ENCODE data around the gene TSHZ3.

Gene TSHZ3

DNA sequence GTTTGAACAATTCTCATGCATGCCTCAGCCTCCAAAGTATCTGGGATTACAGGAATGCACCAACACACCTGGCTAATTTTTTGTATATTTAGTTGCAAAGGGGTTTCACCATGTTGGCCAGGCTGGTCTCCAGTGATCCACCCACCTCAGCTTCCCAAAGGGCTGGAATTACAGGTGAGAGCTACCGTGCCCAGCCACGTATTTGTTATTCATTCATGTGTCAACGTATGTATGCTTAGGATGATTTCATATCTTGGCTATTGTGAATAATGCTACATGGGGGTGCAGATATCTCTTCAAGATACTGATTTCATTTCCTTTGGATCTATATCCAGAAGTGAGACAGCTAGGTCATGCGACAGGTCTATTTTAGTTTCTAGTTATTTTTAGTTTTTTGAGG lies 113.4 kb downstream of the TSHZ3 start:
- TF ChIP-seq SIN3A (IDR thresholded peaks at IDR 0.05; ENCODE audit: borderline replicate concordance, insufficient read depth, low read length) (no peak), FOXP2 (optimal IDR thresholded peaks at IDR 0.05; ENCODE audit: borderline replicate concordance, extremely low read depth, extremely low read length, insufficient read depth) (no peak)

DNA sequence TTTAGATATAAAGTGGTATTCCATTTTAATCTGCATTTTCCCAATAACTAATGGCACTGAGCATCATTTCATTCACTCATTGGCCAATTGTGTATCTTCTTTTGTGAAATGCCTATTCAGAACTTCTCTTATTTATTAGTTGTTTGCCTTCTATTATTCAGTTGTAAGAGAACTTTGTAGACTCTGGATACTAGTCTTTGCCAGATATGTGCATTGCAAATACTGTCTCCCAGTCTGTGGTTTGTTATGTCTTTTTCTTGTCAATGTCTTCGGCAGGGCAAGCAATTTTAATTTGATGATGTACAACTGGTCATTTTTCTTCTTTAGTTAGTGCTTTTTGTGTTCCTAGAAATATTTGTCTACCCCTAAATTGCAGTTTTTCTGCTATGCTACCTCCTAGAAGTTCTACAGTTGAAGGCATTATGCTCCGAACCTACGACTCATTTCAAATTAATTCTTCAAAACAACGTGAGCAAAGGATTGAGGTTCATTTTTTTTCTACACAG lies 115.9 kb downstream of the TSHZ3 start:
- no peak for TF ChIP-seq SIN3A (IDR thresholded peaks at IDR 0.05; ENCODE audit: borderline replicate concordance, insufficient read depth, low read length)
- TF ChIP-seq FOXP2 (optimal IDR thresholded peaks at IDR 0.05; ENCODE audit: borderline replicate concordance, extremely low read depth, extremely low read length, insufficient read depth): no peak
- TF ChIP-seq TAF1 (IDR thresholded peaks at IDR 0.05; ENCODE audit: borderline replicate concordance, insufficient read depth, low read length): no peak
- TF ChIP-seq POLR2AphosphoS5 (IDR thresholded peaks at IDR 0.05; ENCODE audit: low read depth, low read length): no peak
- no peak for TF ChIP-seq REST (IDR thresholded peaks at IDR 0.05; ENCODE audit: insufficient read depth in 1 of 2, low read depth in 2 of 2, low read length in 2 of 2)

- TF ChIP-seq FOXP2 (optimal IDR thresholded peaks at IDR 0.05; ENCODE audit: borderline replicate concordance, extremely low read depth, extremely low read length, insufficient read depth) (no peak), SIN3A (IDR thresholded peaks at IDR 0.05; ENCODE audit: borderline replicate concordance, insufficient read depth, low read length) (no peak), POLR2AphosphoS5 (IDR thresholded peaks at IDR 0.05; ENCODE audit: low read depth, low read length) (no peak), REST (IDR thresholded peaks at IDR 0.05; ENCODE audit: insufficient read depth in 1 of 2, low read depth in 2 of 2, low read length in 2 of 2) (no peak), TAF1 (IDR thresholded peaks at IDR 0.05; ENCODE audit: borderline replicate concordance, insufficient read depth, low read length) (no peak)
These were observed 116.4 kb downstream of the TSHZ3 start for GRCh38 chr19:31232871-31233270.

DNA sequence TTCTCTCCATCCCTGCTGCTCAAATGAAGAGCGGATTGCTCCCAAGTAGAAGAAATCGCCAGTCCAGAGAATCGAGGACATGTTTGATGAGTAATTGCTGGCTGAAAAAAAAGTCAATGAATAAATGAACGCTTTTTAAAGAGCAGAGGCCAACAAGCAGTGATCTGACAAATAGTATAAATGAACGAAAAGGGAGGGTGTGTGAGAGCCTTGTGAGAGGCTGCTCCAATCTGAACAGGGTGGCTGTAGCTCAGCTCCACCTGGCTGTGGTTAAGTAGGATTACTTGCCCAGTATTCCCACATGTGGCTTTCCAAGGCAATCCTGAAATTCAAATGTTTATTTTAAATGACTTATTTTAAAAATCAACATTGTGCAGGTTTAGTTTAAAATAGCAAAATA lies 117.1 kb downstream of the TSHZ3 start:
- TF ChIP-seq FOXP2 (optimal IDR thresholded peaks at IDR 0.05; ENCODE audit: borderline replicate concordance, extremely low read depth, extremely low read length, insufficient read depth): no peak
- TF ChIP-seq REST (IDR thresholded peaks at IDR 0.05; ENCODE audit: insufficient read depth in 1 of 2, low read depth in 2 of 2, low read length in 2 of 2): no peak
- TF ChIP-seq POLR2AphosphoS5 (IDR thresholded peaks at IDR 0.05; ENCODE audit: low read depth, low read length): no peak
- no peak for TF ChIP-seq SIN3A (IDR thresholded peaks at IDR 0.05; ENCODE audit: borderline replicate concordance, insufficient read depth, low read length)
- no peak for TF ChIP-seq TAF1 (IDR thresholded peaks at IDR 0.05; ENCODE audit: borderline replicate concordance, insufficient read depth, low read length)

DNA sequence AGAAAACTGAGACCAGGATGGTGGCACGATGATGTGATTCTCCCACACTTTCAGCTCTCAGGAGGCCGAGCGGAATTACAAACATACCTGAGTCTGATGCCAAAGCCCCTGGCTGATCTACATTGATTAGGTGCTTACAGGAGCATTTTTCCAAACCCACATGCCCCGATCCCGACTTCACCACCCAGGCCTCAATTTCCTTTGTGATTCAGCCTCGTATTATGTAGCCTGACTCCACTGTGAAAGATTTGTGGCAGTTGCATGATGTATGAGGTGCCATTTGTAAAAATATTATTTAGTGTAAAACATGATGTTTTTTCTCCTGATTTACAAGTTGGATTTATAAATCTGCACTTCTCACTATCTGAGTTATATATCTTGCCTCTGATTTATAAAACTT lies 118.0 kb downstream of the TSHZ3 start:
- TF ChIP-seq TAF1 (IDR thresholded peaks at IDR 0.05; ENCODE audit: borderline replicate concordance, insufficient read depth, low read length) (no peak), REST (IDR thresholded peaks at IDR 0.05; ENCODE audit: insufficient read depth in 1 of 2, low read depth in 2 of 2, low read length in 2 of 2) (no peak), FOXP2 (optimal IDR thresholded peaks at IDR 0.05; ENCODE audit: borderline replicate concordance, extremely low read depth, extremely low read length, insufficient read depth) (no peak), SIN3A (IDR thresholded peaks at IDR 0.05; ENCODE audit: borderline replicate concordance, insufficient read depth, low read length) (no peak), POLR2AphosphoS5 (IDR thresholded peaks at IDR 0.05; ENCODE audit: low read depth, low read length) (no peak)

Data from PFSK-1 (cell line).